Hepatocyte (in vitro differentiated cells): ENCODE measurements around the gene TMEM107. TPM values are rescaled to one million over a fixed set of nuclear protein-coding genes. Genes with fewer than 3 reads are reported as not detected.

Experiments
- DNase-seq: peaks from one replicate; pipeline ENCODE4 v3.0.0-alpha.2; 2016; ENCODE audit warnings: low spot score
- H2AFZ ChIP-seq: fragments of 200-600 bp; sonication (generic); 2 replicates; pipeline ENCODE4 v1.6.0; 2016; ENCODE audit warnings: antibody characterized with exemption, mild to moderate bottlenecking
- H3K27ac ChIP-seq: fragments of 200-600 bp; sonication (generic); 2 replicates; pipeline ENCODE4 v1.5.1; 2016; ENCODE audit warnings: mild to moderate bottlenecking
- H3K27me3 ChIP-seq: fragments of 200-600 bp; sonication (generic); 2 replicates; pipeline ENCODE4 v1.6.1; 2016
- H3K36me3 ChIP-seq: fragments of 200-600 bp; sonication (generic); replicated peaks from 2 replicates; pipeline ENCODE4 v1.5.1; 2016; ENCODE audit warnings: low read depth; ENCODE audit not compliant: insufficient read depth
- H3K4me1 ChIP-seq: fragments of 200-600 bp; sonication (generic); 2 replicates; pipeline ENCODE4 v1.5.1; 2016; ENCODE audit warnings: mild to moderate bottlenecking, moderate library complexity; ENCODE audit not compliant: insufficient read depth
- H3K4me2 ChIP-seq: fragments of 200-600 bp; sonication (generic); 2 replicates; pipeline ENCODE4 v1.6.0; 2016
- H3K4me3 ChIP-seq: fragments of 200-600 bp; sonication (generic); 2 replicates; pipeline ENCODE4 v1.5.1; 2016; ENCODE audit warnings: mild to moderate bottlenecking
- H3K79me2 ChIP-seq: fragments of 200-600 bp; sonication (generic); 2 replicates; pipeline ENCODE4 v1.6.0; 2017; ENCODE audit warnings: mild to moderate bottlenecking
- H3K9me2 ChIP-seq: fragments of 200-600 bp; sonication (generic); replicated peaks from 2 replicates; pipeline ENCODE4 v1.6.0; 2017; ENCODE audit warnings: mild to moderate bottlenecking; ENCODE audit not compliant: insufficient read depth
- H3K9me3 ChIP-seq: fragments of 200-600 bp; sonication (generic); 2 replicates; pipeline ENCODE4 v1.5.1; 2016; ENCODE audit warnings: low read depth, mild to moderate bottlenecking
- H4K20me1 ChIP-seq: fragments of 200-600 bp; sonication (generic); 2 replicates; pipeline ENCODE4 v1.6.0; 2016; ENCODE audit warnings: mild to moderate bottlenecking; ENCODE audit not compliant: insufficient read depth, poor library complexity, severe bottlenecking
- EZH2 ChIP-seq: fragments of 200-600 bp; sonication (generic); IDR thresholded peaks from 2 replicates; pipeline ENCODE4 v1.6.1; 2016; ENCODE audit warnings: antibody characterized with exemption, mild to moderate bottlenecking, borderline replicate concordance
- EZH2phosphoT487 ChIP-seq: fragments of 200-600 bp; sonication (generic); IDR thresholded peaks from one replicate; pipeline ENCODE4 v1.6.1; 2018; ENCODE audit warnings: antibody characterized with exemption, mild to moderate bottlenecking, low read depth, moderate library complexity; ENCODE audit not compliant: unreplicated experiment, severe bottlenecking
- WGBS: methylation state at CpG from one replicate; pipeline ENCODE4 v1.1.6; 2016; ENCODE audit warnings: low lambda C conversion rate; ENCODE audit errors: missing lambda C conversion rate; 5-methylcytosine and 5-hydroxymethylcytosine counted together
- polyA plus RNA-seq: library from polyadenylated mRNA; unstranded; fragments of >200 nt; fragmentation: Nextera tagmentation; extraction: Ambion mirVana; gene quantifications from 2 replicates; pipeline ENCODE4 v1.2.1, GENCODE V29; 2016
- total RNA-seq: library from RNA; depleted of rRNA; stranded (reverse); fragments of >200 nt; gene quantifications from 2 replicates; pipeline ENCODE4 v1.2.3, GENCODE V29; 2014
- TF ChIP-seq, protein P1 (sequence below): fragments of 200-600 bp; sonication (generic); IDR thresholded peaks from 2 replicates; pipeline ENCODE4 v1.5.1; 2016; ENCODE audit warnings: antibody characterized with exemption, mild to moderate bottlenecking; ENCODE audit not compliant: poor library complexity

TMEM107 gene
- total and polyA plus RNA-seq, 2 experiments from 2014 or later = 12.8 to 21.1 TPM

DNA sequence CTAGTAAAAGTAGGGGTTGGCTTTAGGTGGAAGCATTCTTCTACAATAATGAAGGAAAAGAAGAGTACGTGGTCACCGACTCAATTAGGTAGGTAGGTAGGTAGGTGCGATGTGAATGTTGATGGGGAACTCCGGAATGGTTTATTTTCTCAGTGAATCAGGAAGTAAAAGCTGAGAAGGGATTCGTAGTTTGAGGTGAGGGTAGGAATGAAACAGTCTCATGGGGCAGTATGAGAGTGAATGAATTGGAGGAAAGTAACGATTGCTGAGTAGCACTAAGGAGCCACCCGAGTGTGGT, 37.9 kb downstream of the TMEM107 start:
- Histone ChIP-seq H3K4me1 (peaks cover 8% of the 10 kb centered on the region), H4K20me1 (peaks cover 20% of the 10 kb centered on the region), H3K9me3 (no peaks in the 10 kb centered on the region), H3K36me3 (no peaks in the 10 kb centered on the region), H2AFZ (peak overlapping the region; percentile 28), H3K9me2 (no peaks in the 10 kb centered on the region), H3K27ac (peak overlapping the region; percentile 97), H3K4me2 (peak overlapping the region; percentile 77), H3K27me3 (no peaks in the 10 kb centered on the region), H3K79me2 (no peaks in the 10 kb centered on the region), H3K4me3 (peak overlapping the region; percentile 9)
- TF ChIP-seq EZH2phosphoT487 (no peak), EZH2 (no peak)
- TF ChIP-seq, protein P1, sequence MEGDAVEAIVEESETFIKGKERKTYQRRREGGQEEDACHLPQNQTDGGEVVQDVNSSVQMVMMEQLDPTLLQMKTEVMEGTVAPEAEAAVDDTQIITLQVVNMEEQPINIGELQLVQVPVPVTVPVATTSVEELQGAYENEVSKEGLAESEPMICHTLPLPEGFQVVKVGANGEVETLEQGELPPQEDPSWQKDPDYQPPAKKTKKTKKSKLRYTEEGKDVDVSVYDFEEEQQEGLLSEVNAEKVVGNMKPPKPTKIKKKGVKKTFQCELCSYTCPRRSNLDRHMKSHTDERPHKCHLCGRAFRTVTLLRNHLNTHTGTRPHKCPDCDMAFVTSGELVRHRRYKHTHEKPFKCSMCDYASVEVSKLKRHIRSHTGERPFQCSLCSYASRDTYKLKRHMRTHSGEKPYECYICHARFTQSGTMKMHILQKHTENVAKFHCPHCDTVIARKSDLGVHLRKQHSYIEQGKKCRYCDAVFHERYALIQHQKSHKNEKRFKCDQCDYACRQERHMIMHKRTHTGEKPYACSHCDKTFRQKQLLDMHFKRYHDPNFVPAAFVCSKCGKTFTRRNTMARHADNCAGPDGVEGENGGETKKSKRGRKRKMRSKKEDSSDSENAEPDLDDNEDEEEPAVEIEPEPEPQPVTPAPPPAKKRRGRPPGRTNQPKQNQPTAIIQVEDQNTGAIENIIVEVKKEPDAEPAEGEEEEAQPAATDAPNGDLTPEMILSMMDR = no peak
- no peak for DNase-seq
- under 1% methylated on average over 7 of the region's 7 CpGs for WGBS

DNA sequence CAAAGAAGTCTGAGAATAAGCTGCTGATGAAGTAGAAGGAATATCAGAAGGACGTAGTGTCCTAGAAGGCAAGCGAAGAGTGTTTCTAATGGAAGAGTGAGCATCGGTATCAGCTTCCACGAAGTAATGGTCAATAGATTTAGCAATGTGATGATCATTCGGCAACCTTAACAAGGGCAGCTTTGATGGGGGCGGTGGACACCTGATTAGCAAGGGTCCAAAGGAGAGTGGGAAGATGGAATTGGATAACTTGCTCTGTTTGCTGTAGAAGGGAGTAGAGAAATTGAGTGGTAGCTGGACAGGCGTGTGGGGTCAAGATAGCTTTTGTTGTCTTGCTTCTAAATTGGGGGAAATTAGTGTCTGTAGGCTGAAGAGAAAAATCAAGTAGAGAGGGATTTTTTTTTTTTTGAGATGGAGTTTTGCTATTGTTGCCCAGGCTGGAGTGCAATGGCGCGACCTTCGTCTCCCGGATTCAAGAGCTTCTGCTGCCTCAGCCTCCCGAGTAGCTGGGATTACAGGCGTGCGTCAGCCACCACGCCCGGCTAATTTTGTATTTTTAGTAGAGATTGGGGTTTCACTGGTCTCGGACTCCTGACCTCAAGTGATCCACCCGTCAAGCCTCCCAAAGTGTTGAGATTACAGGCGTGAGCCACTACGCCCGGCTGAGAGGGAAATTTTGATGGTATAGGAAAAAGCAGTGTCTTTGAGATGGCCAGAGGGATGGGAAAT, 38.4 kb downstream of the TMEM107 start:
- H3K4me3 ChIP-seq = peak overlapping the region; percentile 9
- 24% methylated on average over 21 of the region's 21 CpGs for WGBS

GRCh38 chr17:8133941-8134340, 42.2 kb downstream of the TMEM107 start:
- no peak overlapping the region for H3K4me3 ChIP-seq
- no peak overlapping the region for H2AFZ ChIP-seq
- no peak overlapping the region for H3K4me2 ChIP-seq
- no peaks in the 10 kb centered on the region for H4K20me1 ChIP-seq
- H3K9me3 ChIP-seq = no peaks in the 10 kb centered on the region
- 84% methylated on average over 4 of the region's 4 CpGs for WGBS
- no peaks in the 10 kb centered on the region for H3K79me2 ChIP-seq
- no peaks in the 10 kb centered on the region for H3K27me3 ChIP-seq
- H3K9me2 ChIP-seq = no peaks in the 10 kb centered on the region
- H3K36me3 ChIP-seq = no peaks in the 10 kb centered on the region
- no peak for DNase-seq
- TF ChIP-seq, protein P1 = no peak
- TF ChIP-seq EZH2phosphoT487 = no peak
- TF ChIP-seq EZH2 = no peak
- H3K4me1 ChIP-seq = peaks cover 3% of the 10 kb centered on the region
- no peak overlapping the region for H3K27ac ChIP-seq

More for the DNA sequence above, 38.4 kb downstream of the TMEM107 start:
- Histone ChIP-seq H3K79me2 (no peaks in the 10 kb centered on the region), H3K4me1 (peaks cover 8% of the 10 kb centered on the region), H3K27ac (peak overlapping the region; percentile 97), H3K9me2 (no peaks in the 10 kb centered on the region), H3K36me3 (no peaks in the 10 kb centered on the region), H4K20me1 (peaks cover 18% of the 10 kb centered on the region), H3K27me3 (no peaks in the 10 kb centered on the region), H3K4me2 (peak overlapping the region; percentile 77), H3K9me3 (no peaks in the 10 kb centered on the region), H2AFZ (peak overlapping the region; percentile 28)
- TF ChIP-seq, protein P1 = no peak
- TF ChIP-seq EZH2phosphoT487 (no peak), EZH2 (no peak)
- peak; percentile 16 for DNase-seq
